Adrenal gland (tissue), 5 donors: ENCODE measurements around the gene ANAPC2.

Experiments used
- POLR2A ChIP-seq, 2 donors: fragments of 450-650 bp; IDR thresholded peaks; one replicate each; pipeline ENCODE4 v1.6.1; 2017; ENCODE audit warnings: antibody characterized with exemption in 2 of 2, mild to moderate bottlenecking in 2 of 2, moderate library complexity in 1 of 2
- TF ChIP-seq, protein P1 (sequence below), 6 experiments: fragments of 450-650 bp in 4 of 6; fragments of 200-600 bp in 2 of 6; sonication (generic) in 1 of 6; IDR thresholded peaks; 1 replicate in 5 of 6; 2 replicates in 1 of 6; pipeline versions ENCODE4 v1.5.1 to v1.8.0; 2016 to 2021; ENCODE audit warnings: antibody characterized with exemption in 6 of 6, mild to moderate bottlenecking in 2 of 6, moderate library complexity in 1 of 6
- donor health status: DM: no; HTN: no; CAD: no.

DNA sequence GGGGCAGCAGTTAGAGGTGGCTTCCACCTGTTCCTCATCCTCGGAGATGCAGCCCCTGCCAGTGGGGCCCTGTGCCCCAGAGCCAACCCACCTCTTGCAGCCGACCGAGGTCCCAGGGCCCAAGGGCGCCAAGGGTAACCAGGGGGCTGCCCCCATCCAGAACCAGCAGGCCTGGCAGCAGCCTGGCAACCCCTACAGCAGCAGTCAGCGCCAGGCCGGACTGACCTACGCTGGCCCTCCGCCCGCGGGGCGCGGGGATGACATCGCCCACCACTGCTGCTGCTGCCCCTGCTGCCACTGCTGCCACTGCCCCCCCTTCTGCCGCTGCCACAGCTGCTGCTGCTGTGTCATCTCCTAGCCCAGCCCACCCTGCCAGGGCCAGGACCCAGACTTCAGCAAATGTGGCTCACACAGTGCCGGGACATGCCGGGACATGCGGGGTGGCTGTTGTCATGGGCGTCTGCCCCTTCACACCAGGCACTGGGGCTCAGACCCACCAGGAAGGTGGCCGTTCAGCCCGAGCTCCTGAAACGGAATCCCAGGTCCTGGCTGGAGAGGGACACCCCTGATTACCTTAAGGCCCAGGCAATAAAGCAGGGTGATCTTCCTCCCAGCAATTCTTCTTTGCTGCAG lies 37.5 kb upstream of the ANAPC2 start:
- TF ChIP-seq POLR2A (IDR thresholded peaks at IDR 0.05) = no peak
- TF ChIP-seq, protein P1, sequence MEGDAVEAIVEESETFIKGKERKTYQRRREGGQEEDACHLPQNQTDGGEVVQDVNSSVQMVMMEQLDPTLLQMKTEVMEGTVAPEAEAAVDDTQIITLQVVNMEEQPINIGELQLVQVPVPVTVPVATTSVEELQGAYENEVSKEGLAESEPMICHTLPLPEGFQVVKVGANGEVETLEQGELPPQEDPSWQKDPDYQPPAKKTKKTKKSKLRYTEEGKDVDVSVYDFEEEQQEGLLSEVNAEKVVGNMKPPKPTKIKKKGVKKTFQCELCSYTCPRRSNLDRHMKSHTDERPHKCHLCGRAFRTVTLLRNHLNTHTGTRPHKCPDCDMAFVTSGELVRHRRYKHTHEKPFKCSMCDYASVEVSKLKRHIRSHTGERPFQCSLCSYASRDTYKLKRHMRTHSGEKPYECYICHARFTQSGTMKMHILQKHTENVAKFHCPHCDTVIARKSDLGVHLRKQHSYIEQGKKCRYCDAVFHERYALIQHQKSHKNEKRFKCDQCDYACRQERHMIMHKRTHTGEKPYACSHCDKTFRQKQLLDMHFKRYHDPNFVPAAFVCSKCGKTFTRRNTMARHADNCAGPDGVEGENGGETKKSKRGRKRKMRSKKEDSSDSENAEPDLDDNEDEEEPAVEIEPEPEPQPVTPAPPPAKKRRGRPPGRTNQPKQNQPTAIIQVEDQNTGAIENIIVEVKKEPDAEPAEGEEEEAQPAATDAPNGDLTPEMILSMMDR (IDR thresholded peaks at IDR 0.05) = no peak
